Keratinocyte (primary cell): Measurements from ENCODE around the gene ARHGAP6. TPM values are rescaled to one million over a fixed set of nuclear protein-coding genes. Genes with fewer than 3 reads are reported as not detected.

Experiments
- DNase-seq: peaks from one replicate; pipeline ENCODE4 v3.0.0-alpha.2; 2011; ENCODE audit warnings: low read depth, missing footprints, low spot score
- FAIRE-seq: peaks from 2 replicates; lab custom pipeline; 2011; peaks lifted over from hg19 to GRCh38; lab: Jason Lieb, UNC
- H2AFZ ChIP-seq: 2 replicates; pipeline ENCODE4 v1.6.0; 2012; ENCODE audit warnings: low read length, control low read depth, inconsistent platforms; ENCODE audit not compliant: control insufficient read depth
- H3K27ac ChIP-seq: 2 replicates; pipeline ENCODE4 v1.5.1; 2011; ENCODE audit warnings: low read length; ENCODE audit not compliant: control insufficient read depth, insufficient read depth
- H3K27me3 ChIP-seq: 3 replicates; pipeline ENCODE4 v1.6.0; 2011; ENCODE audit warnings: low read length; ENCODE audit not compliant: control insufficient read depth, insufficient read depth; ENCODE audit errors: extremely low read depth
- H3K36me3 ChIP-seq, 2 experiments: 2 replicates in 1 of 2; 3 replicates in 1 of 2; pipeline ENCODE4 v1.5.1; 2011; ENCODE audit warnings: low read length in 2 of 2, mild to moderate bottlenecking in 1 of 2; ENCODE audit not compliant: control insufficient read depth in 2 of 2, insufficient read depth in 2 of 2; ENCODE audit errors: extremely low read depth in 1 of 2
- H3K4me1 ChIP-seq: 3 replicates; pipeline ENCODE4 v1.5.1; 2011; ENCODE audit warnings: low read length; ENCODE audit not compliant: control insufficient read depth, insufficient read depth; ENCODE audit errors: extremely low read depth
- H3K4me2 ChIP-seq: 3 replicates; pipeline ENCODE4 v1.6.0; 2011; ENCODE audit warnings: low read depth, low read length; ENCODE audit not compliant: control insufficient read depth, insufficient read depth; ENCODE audit errors: extremely low read depth
- H3K4me3 ChIP-seq, 3 experiments: fragments of 200-600 bp in 1 of 3; sonication (generic) in 1 of 3; 2 replicates in 2 of 3; 3 replicates in 1 of 3; pipeline ENCODE4 v1.5.1; 2011 to 2016; ENCODE audit warnings: low read length in 3 of 3, mild to moderate bottlenecking in 3 of 3, control low read depth in 2 of 3, inconsistent platforms in 1 of 3, low read depth in 1 of 3, mixed read lengths in 1 of 3, mixed run types in 1 of 3, moderate library complexity in 1 of 3; ENCODE audit not compliant: control insufficient read depth in 2 of 3, insufficient read depth in 2 of 3; ENCODE audit errors: extremely low read depth in 1 of 3
- H3K79me2 ChIP-seq: 2 replicates; pipeline ENCODE4 v1.6.0; 2012; ENCODE audit warnings: low read length; ENCODE audit not compliant: control insufficient read depth, insufficient read depth
- H3K9ac ChIP-seq: 3 replicates; pipeline ENCODE4 v1.6.0; 2011; ENCODE audit warnings: low read length; ENCODE audit not compliant: control insufficient read depth, insufficient read depth; ENCODE audit errors: extremely low read depth
- H3K9me1 ChIP-seq: 3 replicates; pipeline ENCODE4 v1.6.0; 2011; ENCODE audit warnings: low read length; ENCODE audit not compliant: control insufficient read depth, insufficient read depth; ENCODE audit errors: extremely low read depth
- H3K9me3 ChIP-seq: 2 replicates; pipeline ENCODE4 v1.5.1; 2012; ENCODE audit warnings: low read depth, low read length; ENCODE audit not compliant: control insufficient read depth
- H4K20me1 ChIP-seq: 3 replicates; pipeline ENCODE4 v1.6.0; 2011; ENCODE audit warnings: low read length; ENCODE audit not compliant: control insufficient read depth, insufficient read depth; ENCODE audit errors: extremely low read depth
- CTCF ChIP-seq, 3 experiments: IDR thresholded peaks in 1 of 3; conservative IDR thresholded peaks in 1 of 3; optimal IDR thresholded peaks in 1 of 3; 2 replicates in 2 of 3; 3 replicates in 1 of 3; pipeline versions ENCODE3 to v1.5.1; 2011; ENCODE audit warnings: low read length in 3 of 3, mild to moderate bottlenecking in 3 of 3, moderate library complexity in 2 of 3, control low read depth in 1 of 3, inconsistent platforms in 1 of 3; ENCODE audit not compliant: insufficient read depth in 2 of 3; ENCODE audit errors: extremely low read depth in 1 of 3
- EZH2 ChIP-seq: IDR thresholded peaks from one replicate; pipeline ENCODE4 v1.6.1; 2012; ENCODE audit warnings: inconsistent platforms, mild to moderate bottlenecking, low read length, moderate library complexity
- dilution Hi-C: fragments of 300-500 bp; cut with MboI; formaldehyde crosslinking; loops from one replicate; pipeline ENCODE4 v1.7.0; 2020; ENCODE audit warnings: low sequenced_read_pairs; ENCODE audit not compliant: extremely low pct_ligation_motif_present
- polyA plus RNA-seq, 5 experiments: library from polyadenylated mRNA; depleted of rRNA in 3 of 5; stranded (reverse) in 3 of 5; stranded (forward) in 1 of 5; unstranded in 1 of 5; fragments of >200 nt; gene quantifications; 1 replicate in 1 of 5; 2 replicates in 3 of 5; 3 replicates in 1 of 5; pipeline versions ENCODE4 v1.2.1 to v1.2.3, GENCODE V29; 2011 to 2012; ENCODE audit warnings: missing spikeins in 2 of 5, low read depth in 1 of 5, low replicate concordance in 1 of 5

The ARHGAP6 gene
- polyA plus RNA-seq, 1 donor (not counting 4 experiments of a cell fraction or from before 2014, with no cell fraction given): 0.01 TPM

- DNase-seq (no peak), FAIRE-seq (no peak)
- dilution Hi-C loops: no loop called here
- no peaks in the 10 kb centered on the region for H3K36me3 ChIP-seq
- TF ChIP-seq EZH2: no peak
- TF ChIP-seq CTCF (optimal IDR thresholded peaks at IDR 0.05 in 1 of 3, IDR thresholded peaks at IDR 0.05 in 1 of 3, conservative IDR thresholded peaks at IDR 0.05 in 1 of 3; ENCODE audit: extremely low read depth in 1 of 3, insufficient read depth in 2 of 3, low read length in 3 of 3): no peak
- no peaks in the 10 kb centered on the region for H3K4me1 ChIP-seq
- no peaks in the 10 kb centered on the region for H3K27me3 ChIP-seq
- no peak overlapping the region for H3K4me2 ChIP-seq
- H3K4me3 ChIP-seq: no peak overlapping the region
- no peak overlapping the region for H3K9ac ChIP-seq
- H3K9me3 ChIP-seq: no peaks in the 10 kb centered on the region
- H2AFZ ChIP-seq: no peak overlapping the region
- H3K27ac ChIP-seq: no peak overlapping the region
- H3K9me1 ChIP-seq: no peaks in the 10 kb centered on the region
- H4K20me1 ChIP-seq: no peaks in the 10 kb centered on the region
- no peaks in the 10 kb centered on the region for H3K79me2 ChIP-seq
Measured at GRCh38 chrX:11588097-11588496, 77.6 kb downstream of the ARHGAP6 start.

- H3K36me3 ChIP-seq: no peaks in the 10 kb centered on the region
- H3K4me1 ChIP-seq: no peaks in the 10 kb centered on the region
- H3K9ac ChIP-seq: no peak overlapping the region
- dilution Hi-C loops: no loop called here
- no peak overlapping the region for H2AFZ ChIP-seq
- no peaks in the 10 kb centered on the region for H3K9me1 ChIP-seq
- no peak for TF ChIP-seq CTCF (optimal IDR thresholded peaks at IDR 0.05 in 1 of 3, IDR thresholded peaks at IDR 0.05 in 1 of 3, conservative IDR thresholded peaks at IDR 0.05 in 1 of 3; ENCODE audit: extremely low read depth in 1 of 3, insufficient read depth in 2 of 3, low read length in 3 of 3)
- no peak for TF ChIP-seq EZH2
- H3K27me3 ChIP-seq: no peaks in the 10 kb centered on the region
- no peaks in the 10 kb centered on the region for H4K20me1 ChIP-seq
- DNase-seq (no peak), FAIRE-seq (no peak)
- no peaks in the 10 kb centered on the region for H3K79me2 ChIP-seq
- H3K4me2 ChIP-seq: no peak overlapping the region
- no peak overlapping the region for H3K27ac ChIP-seq
- H3K4me3 ChIP-seq: no peak overlapping the region
- no peaks in the 10 kb centered on the region for H3K9me3 ChIP-seq
Measured at GRCh38 chrX:11585174-11585573, 80.5 kb downstream of the ARHGAP6 start.
